Tibial nerve (tissue), 4 donors: ENCODE measurements around the gene PREX1. TPM values are rescaled to one million over a fixed set of nuclear protein-coding genes. Genes with fewer than 3 reads are reported as not detected.
A peak's percentile ranks its signal among the peaks of the same experiment; 100 is the strongest.

Source experiments
- DNase-seq, 2 donors: peaks; one replicate each; pipeline ENCODE4 v3.0.0-alpha.2; 2019; ENCODE audit warnings: low spot score in 2 of 2
- H3K27ac ChIP-seq, 4 donors: fragments of 200-600 bp; sonication (generic) in 3 of 4; one replicate each; pipeline ENCODE4 v1.5.1; 2017 to 2019; ENCODE audit warnings: mild to moderate bottlenecking in 1 of 4
- H3K27me3 ChIP-seq, 2 donors: fragments of 200-600 bp; sonication (generic) in 1 of 2; one replicate each; pipeline versions ENCODE4 v1.5.1 to v1.6.0; 2017 to 2019
- H3K36me3 ChIP-seq, 3 donors: fragments of 200-600 bp; sonication (generic); one replicate each; pipeline ENCODE4 v1.5.1; 2018 to 2019
- H3K4me1 ChIP-seq, 4 donors: fragments of 200-600 bp; sonication (generic) in 3 of 4; one replicate each; pipeline ENCODE4 v1.5.1; 2017 to 2019
- H3K4me3 ChIP-seq, 4 donors: fragments of 200-600 bp; sonication (generic) in 3 of 4; one replicate each; pipeline ENCODE4 v1.5.1; 2017 to 2019; ENCODE audit warnings: mild to moderate bottlenecking in 1 of 4, moderate library complexity in 1 of 4
- H3K9me3 ChIP-seq, 4 donors: fragments of 200-600 bp; sonication (generic) in 3 of 4; one replicate each; pipeline ENCODE4 v1.5.1; 2017 to 2019
- CTCF ChIP-seq, 5 experiments: fragments of 200-600 bp in 3 of 5; fragments of 450-650 bp in 2 of 5; sonication (generic) in 3 of 5; IDR thresholded peaks; one replicate each; pipeline ENCODE4 v1.5.1; 2016 to 2019; ENCODE audit warnings: antibody characterized with exemption in 5 of 5, mild to moderate bottlenecking in 3 of 5, moderate library complexity in 2 of 5
- EP300 ChIP-seq, 2 donors: sonication (generic); formaldehyde crosslinking; IDR thresholded peaks; one replicate each; pipeline ENCODE4 v1.6.1; 2017; ENCODE audit warnings: antibody characterized with exemption in 2 of 2, mild to moderate bottlenecking in 1 of 2
- POLR2A ChIP-seq, 2 donors: fragments of 450-650 bp; IDR thresholded peaks; one replicate each; pipeline ENCODE4 v1.6.1; 2017; ENCODE audit warnings: antibody characterized with exemption in 2 of 2, mild to moderate bottlenecking in 2 of 2, moderate library complexity in 2 of 2
- WGBS, 2 donors: methylation state at CpG; one replicate each; pipeline ENCODE4 v1.1.5; 2018; 5-methylcytosine and 5-hydroxymethylcytosine counted together
- total RNA-seq, 4 donors: library from RNA; depleted of rRNA; stranded (reverse); fragments of >200 nt; gene quantifications; one replicate each; pipeline ENCODE4 v1.1.0, GENCODE V29; 2016

Gene PREX1
- total RNA-seq, 4 donors from 2014 or later = 30.1 to 50.7 (median 32.5) TPM

DNA sequence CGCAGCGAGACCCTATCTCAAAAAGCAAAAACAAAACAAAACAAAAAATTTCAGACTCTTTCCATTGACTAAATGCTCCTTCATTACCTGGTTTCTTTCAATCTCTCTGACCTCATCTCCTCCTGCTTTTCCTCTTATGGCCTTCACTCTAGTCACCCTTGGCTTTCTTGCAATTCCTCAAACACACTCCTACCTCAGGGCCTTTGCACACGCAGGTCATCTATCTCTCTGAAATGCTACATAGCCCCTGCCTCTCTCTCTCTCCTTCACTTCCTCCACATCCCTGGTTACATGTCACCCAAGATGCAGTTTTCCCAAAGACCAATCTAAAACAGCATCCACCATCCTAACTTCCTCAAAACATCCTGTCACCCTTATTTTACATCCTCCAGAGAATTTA lies 96.8 kb downstream of the PREX1 start:
- H3K27ac ChIP-seq = no peak overlapping the region
- 93 to 98% methylated on average over 3 of the region's 3 CpGs for WGBS, 2 donors
- no peak for DNase-seq
- peaks cover 0 to 64% (median 25%) of the 10 kb centered on the region in 4 donors for H3K4me1 ChIP-seq
- H3K9me3 ChIP-seq = no peaks in the 10 kb centered on the region
- no peaks in the 10 kb centered on the region for H3K27me3 ChIP-seq
- no peak overlapping the region for H3K4me3 ChIP-seq
- H3K36me3 ChIP-seq = peaks cover 0 to 13% (median 0%) of the 10 kb centered on the region in 3 donors
- TF ChIP-seq CTCF (IDR thresholded peaks at IDR 0.05) = no peak
- TF ChIP-seq EP300 (IDR thresholded peaks at IDR 0.05) = no peak
- no peak for TF ChIP-seq POLR2A (IDR thresholded peaks at IDR 0.05)

DNA sequence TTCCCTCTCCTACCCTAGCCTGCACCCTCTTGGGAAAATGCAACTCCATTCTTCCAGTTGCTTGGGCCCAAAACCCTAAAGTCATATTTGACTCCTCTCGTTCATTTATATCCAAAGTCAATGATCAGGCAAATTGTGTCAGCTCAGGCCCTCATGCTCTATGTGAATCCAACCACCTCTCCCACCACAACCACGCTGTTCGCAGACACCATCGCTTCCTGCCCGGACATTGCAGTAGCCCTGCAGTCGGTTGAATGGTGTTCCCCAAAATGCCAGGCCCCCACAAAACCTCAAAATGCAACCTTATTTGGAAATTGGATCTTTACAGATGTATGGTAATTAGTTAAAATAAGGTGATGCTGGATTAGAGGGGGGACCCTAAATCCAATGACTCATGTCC lies 98.3 kb downstream of the PREX1 start:
- H3K4me3 ChIP-seq = no peak overlapping the region
- H3K9me3 ChIP-seq = no peaks in the 10 kb centered on the region
- no peaks in the 10 kb centered on the region for H3K27me3 ChIP-seq
- H3K4me1 ChIP-seq = peaks cover 0 to 78% (median 29%) of the 10 kb centered on the region in 4 donors
- peak overlapping the region; percentile 51 to 87 (median 72) for H3K27ac ChIP-seq
- no peak for DNase-seq
- WGBS, 2 donors = 80 to 83% methylated on average over 6 of the region's 6 CpGs
- peaks cover 0 to 19% (median 0%) of the 10 kb centered on the region in 3 donors for H3K36me3 ChIP-seq
- TF ChIP-seq POLR2A (IDR thresholded peaks at IDR 0.05) (no peak), EP300 (IDR thresholded peaks at IDR 0.05) (no peak), CTCF (IDR thresholded peaks at IDR 0.05) (no peak)

GRCh38 chr20:48728042-48728825 lies 99.6 kb downstream of the PREX1 start:
- no peaks in the 10 kb centered on the region for H3K9me3 ChIP-seq
- H3K27me3 ChIP-seq = no peaks in the 10 kb centered on the region
- WGBS, 2 donors = 36 to 57% methylated on average over 9 of the region's 9 CpGs
- DNase-seq = peak in 1 of 2 donors; percentile 60
- TF ChIP-seq POLR2A (IDR thresholded peaks at IDR 0.05) (no peak), CTCF (IDR thresholded peaks at IDR 0.05) (peak in 1 of 5 experiments; percentile 7), EP300 (IDR thresholded peaks at IDR 0.05) (peak; percentile 71 to 88)
- peaks cover 0 to 9% (median 0%) of the 10 kb centered on the region in 3 donors for H3K36me3 ChIP-seq
- no peak overlapping the region for H3K4me3 ChIP-seq
- H3K4me1 ChIP-seq = peaks cover 0 to 91% (median 42%) of the 10 kb centered on the region in 4 donors
- H3K27ac ChIP-seq = peak overlapping the region; percentile 51 to 87 (median 72)

DNA sequence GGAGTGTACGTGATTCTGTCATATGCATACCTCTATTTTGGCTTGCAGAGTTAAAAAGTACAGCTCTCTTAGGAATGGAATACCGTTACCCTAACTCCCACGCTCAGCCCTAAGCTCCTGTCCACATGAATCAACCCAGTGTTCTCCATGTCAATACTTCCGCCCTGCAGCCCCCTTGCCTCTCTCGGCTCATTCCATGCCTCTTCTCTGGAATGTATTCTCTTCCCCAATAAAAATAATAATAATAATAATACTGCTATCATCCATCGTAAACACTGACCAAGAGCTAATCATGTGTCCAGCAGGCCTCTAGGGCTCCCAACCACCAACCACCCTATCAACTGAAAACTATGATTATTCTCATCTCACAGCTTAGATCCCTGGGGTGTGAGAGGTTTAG lies 100.6 kb downstream of the PREX1 start:
- WGBS, 2 donors = 39 to 52% methylated on average over 6 of the region's 6 CpGs
- Histone ChIP-seq H3K27me3 (no peaks in the 10 kb centered on the region), H3K4me3 (no peak overlapping the region), H3K27ac (peak overlapping the region in 2 of 4 donors; percentile 77 to 87), H3K9me3 (no peaks in the 10 kb centered on the region), H3K36me3 (peaks cover 0 to 9% (median 0%) of the 10 kb centered on the region in 3 donors), H3K4me1 (peaks cover 0 to 93% (median 53%) of the 10 kb centered on the region in 4 donors)
- no peak for TF ChIP-seq EP300 (IDR thresholded peaks at IDR 0.05)
- TF ChIP-seq CTCF (IDR thresholded peaks at IDR 0.05) = no peak
- no peak for TF ChIP-seq POLR2A (IDR thresholded peaks at IDR 0.05)
- DNase-seq = no peak

GRCh38 chr20:48725555-48725991 lies 102.2 kb downstream of the PREX1 start:
- no peak for DNase-seq
- TF ChIP-seq EP300 (IDR thresholded peaks at IDR 0.05) = no peak
- H3K4me3 ChIP-seq = no peak overlapping the region
- peaks cover 0 to 91% (median 63%) of the 10 kb centered on the region in 4 donors for H3K4me1 ChIP-seq
- peak overlapping the region in 2 of 4 donors; percentile 17 to 87 for H3K27ac ChIP-seq
- H3K9me3 ChIP-seq = no peaks in the 10 kb centered on the region
- H3K36me3 ChIP-seq = peaks cover 0 to 9% (median 0%) of the 10 kb centered on the region in 3 donors
- H3K27me3 ChIP-seq = no peaks in the 10 kb centered on the region
- 64 to 78% methylated on average over 2 to 3 of the region's 3 CpGs for WGBS, 2 donors
